NCI-H2081 treated with DMSO at 0.1 percent for 48 hours (cell line): ENCODE measurements around the gene ZNF792.
"Not testable (repeated sequence)": the region's sequence is repeated elsewhere in the genome, so short reads cannot be mapped to it uniquely, and the experiment has no call there.

Experiments
- DNase-seq: peaks from one replicate; lab custom pipeline; 2025; lab: John Stamatoyannopoulos, UW

The ZNF792 gene

GRCh38 chr19:34925278-34925855 is 38.7 kb downstream of the ZNF792 start:
- DNase-seq: no peak

GRCh38 chr19:34920090-34920786 is 43.8 kb downstream of the ZNF792 start:
- not testable (repeated sequence) for DNase-seq

- no peak for DNase-seq
Measured at GRCh38 chr19:34918190-34918589, 45.8 kb downstream of the ZNF792 start.

- DNase-seq: not testable (repeated sequence)
Measured at GRCh38 chr19:34917144-34917543, 46.9 kb downstream of the ZNF792 start.

GRCh38 chr19:34910770-34911169 is 53.3 kb downstream of the ZNF792 start:
- no peak for DNase-seq
